Keratinocyte (primary cell): ENCODE data around the gene TOP1. TPM values are rescaled to one million over a fixed set of nuclear protein-coding genes. Genes with fewer than 3 reads are reported as not detected.

ENCODE experiments used
- DNase-seq: peaks from one replicate; pipeline ENCODE4 v3.0.0-alpha.2; 2011; ENCODE audit warnings: low read depth, missing footprints, low spot score
- FAIRE-seq: peaks from 2 replicates; lab custom pipeline; 2011; peaks lifted over from hg19 to GRCh38; lab: Jason Lieb, UNC
- H2AFZ ChIP-seq: 2 replicates; pipeline ENCODE4 v1.6.0; 2012; ENCODE audit warnings: low read length, control low read depth, inconsistent platforms; ENCODE audit not compliant: control insufficient read depth
- H3K27ac ChIP-seq: 2 replicates; pipeline ENCODE4 v1.5.1; 2011; ENCODE audit warnings: low read length; ENCODE audit not compliant: control insufficient read depth, insufficient read depth
- H3K27me3 ChIP-seq: 3 replicates; pipeline ENCODE4 v1.6.0; 2011; ENCODE audit warnings: low read length; ENCODE audit not compliant: control insufficient read depth, insufficient read depth; ENCODE audit errors: extremely low read depth
- H3K36me3 ChIP-seq, 2 experiments: 2 replicates in 1 of 2; 3 replicates in 1 of 2; pipeline ENCODE4 v1.5.1; 2011; ENCODE audit warnings: low read length in 2 of 2, mild to moderate bottlenecking in 1 of 2; ENCODE audit not compliant: control insufficient read depth in 2 of 2, insufficient read depth in 2 of 2; ENCODE audit errors: extremely low read depth in 1 of 2
- H3K4me1 ChIP-seq: 3 replicates; pipeline ENCODE4 v1.5.1; 2011; ENCODE audit warnings: low read length; ENCODE audit not compliant: control insufficient read depth, insufficient read depth; ENCODE audit errors: extremely low read depth
- H3K4me2 ChIP-seq: 3 replicates; pipeline ENCODE4 v1.6.0; 2011; ENCODE audit warnings: low read depth, low read length; ENCODE audit not compliant: control insufficient read depth, insufficient read depth; ENCODE audit errors: extremely low read depth
- H3K4me3 ChIP-seq, 3 experiments: fragments of 200-600 bp in 1 of 3; sonication (generic) in 1 of 3; 2 replicates in 2 of 3; 3 replicates in 1 of 3; pipeline ENCODE4 v1.5.1; 2011 to 2016; ENCODE audit warnings: low read length in 3 of 3, mild to moderate bottlenecking in 3 of 3, control low read depth in 2 of 3, inconsistent platforms in 1 of 3, low read depth in 1 of 3, mixed read lengths in 1 of 3, mixed run types in 1 of 3, moderate library complexity in 1 of 3; ENCODE audit not compliant: control insufficient read depth in 2 of 3, insufficient read depth in 2 of 3; ENCODE audit errors: extremely low read depth in 1 of 3
- H3K79me2 ChIP-seq: 2 replicates; pipeline ENCODE4 v1.6.0; 2012; ENCODE audit warnings: low read length; ENCODE audit not compliant: control insufficient read depth, insufficient read depth
- H3K9ac ChIP-seq: 3 replicates; pipeline ENCODE4 v1.6.0; 2011; ENCODE audit warnings: low read length; ENCODE audit not compliant: control insufficient read depth, insufficient read depth; ENCODE audit errors: extremely low read depth
- H3K9me1 ChIP-seq: 3 replicates; pipeline ENCODE4 v1.6.0; 2011; ENCODE audit warnings: low read length; ENCODE audit not compliant: control insufficient read depth, insufficient read depth; ENCODE audit errors: extremely low read depth
- H3K9me3 ChIP-seq: 2 replicates; pipeline ENCODE4 v1.5.1; 2012; ENCODE audit warnings: low read depth, low read length; ENCODE audit not compliant: control insufficient read depth
- H4K20me1 ChIP-seq: 3 replicates; pipeline ENCODE4 v1.6.0; 2011; ENCODE audit warnings: low read length; ENCODE audit not compliant: control insufficient read depth, insufficient read depth; ENCODE audit errors: extremely low read depth
- CTCF ChIP-seq, 3 experiments: IDR thresholded peaks in 1 of 3; conservative IDR thresholded peaks in 1 of 3; optimal IDR thresholded peaks in 1 of 3; 2 replicates in 2 of 3; 3 replicates in 1 of 3; pipeline versions ENCODE3 to v1.5.1; 2011; ENCODE audit warnings: low read length in 3 of 3, mild to moderate bottlenecking in 3 of 3, moderate library complexity in 2 of 3, control low read depth in 1 of 3, inconsistent platforms in 1 of 3; ENCODE audit not compliant: insufficient read depth in 2 of 3; ENCODE audit errors: extremely low read depth in 1 of 3
- EZH2 ChIP-seq: IDR thresholded peaks from one replicate; pipeline ENCODE4 v1.6.1; 2012; ENCODE audit warnings: inconsistent platforms, mild to moderate bottlenecking, low read length, moderate library complexity
- dilution Hi-C: fragments of 300-500 bp; cut with MboI; formaldehyde crosslinking; loops from one replicate; pipeline ENCODE4 v1.7.0; 2020; ENCODE audit warnings: low sequenced_read_pairs; ENCODE audit not compliant: extremely low pct_ligation_motif_present
- polyA plus RNA-seq, 5 experiments: library from polyadenylated mRNA; depleted of rRNA in 3 of 5; stranded (reverse) in 3 of 5; stranded (forward) in 1 of 5; unstranded in 1 of 5; fragments of >200 nt; gene quantifications; 1 replicate in 1 of 5; 2 replicates in 3 of 5; 3 replicates in 1 of 5; pipeline versions ENCODE4 v1.2.1 to v1.2.3, GENCODE V29; 2011 to 2012; ENCODE audit warnings: missing spikeins in 2 of 5, low read depth in 1 of 5, low replicate concordance in 1 of 5

Gene TOP1
- polyA plus RNA-seq, 1 donor (not counting 4 experiments of a cell fraction or from before 2014, with no cell fraction given): 25.2 TPM

- DNase-seq: no peak
- TF ChIP-seq CTCF (optimal IDR thresholded peaks at IDR 0.05 in 1 of 3, IDR thresholded peaks at IDR 0.05 in 1 of 3, conservative IDR thresholded peaks at IDR 0.05 in 1 of 3; ENCODE audit: extremely low read depth in 1 of 3, insufficient read depth in 2 of 3, low read length in 3 of 3) (no peak), EZH2 (no peak)
- Histone ChIP-seq H3K36me3 (no peaks in the 10 kb centered on the region), H3K4me1 (peaks cover 9% of the 10 kb centered on the region), H3K4me3 (no peak overlapping the region), H3K9ac (no peak overlapping the region), H3K27me3 (no peaks in the 10 kb centered on the region), H3K4me2 (no peak overlapping the region), H3K79me2 (peaks cover 94% of the 10 kb centered on the region), H4K20me1 (peaks cover 8% of the 10 kb centered on the region), H2AFZ (no peak overlapping the region), H3K27ac (no peak overlapping the region), H3K9me1 (peaks cover 3% of the 10 kb centered on the region), H3K9me3 (no peaks in the 10 kb centered on the region)
- dilution Hi-C loops: no loop called here
- no peak for FAIRE-seq
Measured at GRCh38 chr20:41145821-41146620, 117.4 kb downstream of the TOP1 start.

DNA sequence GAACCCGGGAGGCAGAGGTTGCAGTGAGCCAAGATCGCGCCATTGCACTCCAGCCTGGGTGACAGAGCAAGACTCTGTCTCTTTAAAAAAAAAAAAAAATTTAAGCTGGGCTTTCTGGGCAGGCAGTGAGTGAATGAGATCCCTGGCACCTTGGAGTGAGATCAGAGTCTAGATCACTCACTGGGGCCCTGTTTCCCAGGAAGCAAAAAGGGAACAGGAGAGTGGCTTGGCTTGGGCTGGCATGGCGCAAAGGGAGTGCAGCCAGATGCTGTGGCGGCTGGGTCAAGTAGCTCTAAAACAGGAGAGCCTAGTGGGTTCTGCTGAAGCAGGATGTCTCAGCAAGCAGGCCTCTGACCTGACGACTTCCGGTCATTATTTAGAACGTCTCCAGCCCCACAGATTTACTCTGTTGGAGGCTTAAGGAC lies 119.2 kb downstream of the TOP1 start:
- Histone ChIP-seq H3K4me2 (no peak overlapping the region), H4K20me1 (peaks cover 6% of the 10 kb centered on the region), H3K79me2 (peaks cover 94% of the 10 kb centered on the region), H3K9me3 (no peaks in the 10 kb centered on the region), H2AFZ (no peak overlapping the region), H3K9ac (no peak overlapping the region), H3K36me3 (no peaks in the 10 kb centered on the region), H3K9me1 (peaks cover 3% of the 10 kb centered on the region), H3K4me1 (peaks cover 9% of the 10 kb centered on the region), H3K4me3 (no peak overlapping the region), H3K27me3 (no peaks in the 10 kb centered on the region), H3K27ac (no peak overlapping the region)
- FAIRE-seq (no peak), DNase-seq (no peak)
- TF ChIP-seq EZH2 (no peak), CTCF (optimal IDR thresholded peaks at IDR 0.05 in 1 of 3, IDR thresholded peaks at IDR 0.05 in 1 of 3, conservative IDR thresholded peaks at IDR 0.05 in 1 of 3; ENCODE audit: extremely low read depth in 1 of 3, insufficient read depth in 2 of 3, low read length in 3 of 3) (no peak)
- dilution Hi-C loops: no loop called here
